ENCODE measurements around the gene ATF5. TPM values are rescaled to one million over a fixed set of nuclear protein-coding genes. Genes with fewer than 3 reads are reported as not detected.

The ATF5 gene
- total and polyA plus RNA-seq, 2 experiments from 2014 or later = 23.8 to 34.4 TPM

DNA sequence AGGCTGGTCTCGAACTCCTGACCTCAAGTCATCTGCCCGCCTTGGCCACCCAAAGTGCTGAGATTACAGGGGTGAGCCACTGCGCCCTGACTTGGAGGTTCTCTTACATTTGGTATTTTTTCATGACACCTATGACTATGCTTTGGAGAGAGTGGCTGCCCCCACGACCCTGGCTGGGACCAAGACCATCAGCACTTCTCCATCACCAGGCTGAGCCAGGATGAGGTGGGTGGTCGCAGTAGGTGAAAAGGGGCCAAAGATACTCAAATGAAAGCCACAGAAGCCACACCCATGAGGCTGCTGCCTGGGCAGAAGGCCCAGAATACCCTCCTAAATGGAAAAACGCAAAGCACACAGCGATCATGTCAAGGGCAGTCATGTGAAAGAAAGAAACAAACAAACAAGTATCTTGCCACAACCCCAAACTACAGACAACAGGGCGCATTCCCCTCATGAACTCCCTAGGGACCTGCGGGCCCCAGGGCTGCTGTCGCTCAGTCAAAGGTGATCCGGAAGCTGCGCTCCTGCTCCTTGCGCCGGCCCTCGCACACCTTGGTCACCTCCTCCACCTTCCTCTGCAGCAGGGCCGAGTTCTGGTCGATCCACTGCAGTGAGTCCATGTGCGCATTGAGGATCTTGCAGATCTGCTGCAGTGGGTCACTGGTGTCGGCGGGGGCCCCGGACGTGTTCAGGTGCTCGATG lies 21.1 kb upstream of the ATF5 start:
- no peak for DNase-seq (ENCODE audit: low spot score)
- Histone ChIP-seq H2AFZ (no peak overlapping the region), H3K27me3 (no peaks in the 10 kb centered on the region), H3K27ac (no peak overlapping the region), H3K36me3 (replicated peaks; ENCODE audit: insufficient read depth, low read depth) (no peaks in the 10 kb centered on the region), H3K4me3 (no peak overlapping the region), H4K20me1 (ENCODE audit: insufficient read depth, poor library complexity, severe bottlenecking) (no peaks in the 10 kb centered on the region), H3K79me2 (no peaks in the 10 kb centered on the region), H3K9me2 (replicated peaks; ENCODE audit: insufficient read depth) (no peaks in the 10 kb centered on the region), H3K9me3 (ENCODE audit: low read depth) (no peaks in the 10 kb centered on the region), H3K4me2 (no peak overlapping the region), H3K4me1 (ENCODE audit: insufficient read depth) (peaks cover 3% of the 10 kb centered on the region)
- over 99% methylated on average over 23 of the region's 23 CpGs for WGBS (ENCODE audit: low lambda C conversion rate, missing lambda C conversion rate)
- no peak for TF ChIP-seq EZH2 (IDR thresholded peaks at IDR 0.05; ENCODE audit: borderline replicate concordance)
- TF ChIP-seq, protein P1, sequence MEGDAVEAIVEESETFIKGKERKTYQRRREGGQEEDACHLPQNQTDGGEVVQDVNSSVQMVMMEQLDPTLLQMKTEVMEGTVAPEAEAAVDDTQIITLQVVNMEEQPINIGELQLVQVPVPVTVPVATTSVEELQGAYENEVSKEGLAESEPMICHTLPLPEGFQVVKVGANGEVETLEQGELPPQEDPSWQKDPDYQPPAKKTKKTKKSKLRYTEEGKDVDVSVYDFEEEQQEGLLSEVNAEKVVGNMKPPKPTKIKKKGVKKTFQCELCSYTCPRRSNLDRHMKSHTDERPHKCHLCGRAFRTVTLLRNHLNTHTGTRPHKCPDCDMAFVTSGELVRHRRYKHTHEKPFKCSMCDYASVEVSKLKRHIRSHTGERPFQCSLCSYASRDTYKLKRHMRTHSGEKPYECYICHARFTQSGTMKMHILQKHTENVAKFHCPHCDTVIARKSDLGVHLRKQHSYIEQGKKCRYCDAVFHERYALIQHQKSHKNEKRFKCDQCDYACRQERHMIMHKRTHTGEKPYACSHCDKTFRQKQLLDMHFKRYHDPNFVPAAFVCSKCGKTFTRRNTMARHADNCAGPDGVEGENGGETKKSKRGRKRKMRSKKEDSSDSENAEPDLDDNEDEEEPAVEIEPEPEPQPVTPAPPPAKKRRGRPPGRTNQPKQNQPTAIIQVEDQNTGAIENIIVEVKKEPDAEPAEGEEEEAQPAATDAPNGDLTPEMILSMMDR (IDR thresholded peaks at IDR 0.05; ENCODE audit: poor library complexity) = no peak
- TF ChIP-seq EZH2phosphoT487 (IDR thresholded peaks at IDR 0.05; ENCODE audit: low read depth, severe bottlenecking, unreplicated experiment) = no peak

DNA sequence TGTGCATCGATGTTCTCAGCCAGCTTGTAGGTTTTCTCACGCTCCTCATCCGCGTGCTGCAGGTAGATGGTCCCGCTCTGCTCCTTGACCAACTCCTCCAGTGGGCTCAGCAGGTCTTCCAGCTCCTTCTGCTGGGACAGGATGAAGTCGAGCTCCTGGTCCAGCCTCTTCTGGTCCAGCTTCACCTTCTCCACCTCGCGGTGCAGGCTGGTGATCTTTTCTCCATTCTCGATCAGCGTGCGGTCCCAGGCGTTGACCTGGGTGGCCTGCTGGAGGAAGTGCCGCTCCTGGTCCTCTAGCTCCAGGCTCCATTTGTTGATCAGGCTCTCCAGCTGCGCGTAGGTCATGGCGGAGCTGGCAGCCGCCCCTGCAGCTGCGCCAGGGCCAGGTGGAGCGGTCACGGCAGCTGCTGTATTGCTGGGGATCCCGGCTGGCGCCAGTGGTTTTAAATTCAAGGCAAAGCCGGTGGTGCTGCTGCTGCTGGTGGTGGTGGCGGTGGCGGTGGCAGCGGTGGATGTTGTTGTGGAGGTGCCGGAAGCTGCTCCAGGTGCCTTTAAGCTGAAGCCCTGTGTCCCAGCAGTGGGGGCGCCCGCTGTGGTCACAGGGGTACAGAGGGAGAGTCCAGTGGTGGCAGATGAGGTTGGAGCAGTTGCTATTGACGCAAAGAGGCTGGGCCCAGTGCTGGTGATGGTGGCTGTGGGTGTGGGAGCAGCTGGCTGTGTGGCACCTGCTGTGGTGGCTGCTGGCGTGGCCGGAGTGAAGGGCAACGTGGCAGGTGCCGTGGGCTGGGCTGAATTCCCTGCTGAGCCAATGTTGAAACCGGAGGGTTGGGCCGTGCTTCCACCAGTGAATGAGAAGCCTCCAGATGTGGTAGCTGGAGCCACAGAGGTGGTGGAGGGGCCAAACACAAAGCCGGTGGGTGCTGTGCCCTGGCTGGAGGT lies 20.3 kb upstream of the ATF5 start:
- H3K4me3 ChIP-seq = no peak overlapping the region
- TF ChIP-seq EZH2phosphoT487 (IDR thresholded peaks at IDR 0.05; ENCODE audit: low read depth, severe bottlenecking, unreplicated experiment) (no peak), EZH2 (IDR thresholded peaks at IDR 0.05; ENCODE audit: borderline replicate concordance) (no peak)
- TF ChIP-seq, protein P1 (IDR thresholded peaks at IDR 0.05; ENCODE audit: poor library complexity) = no peak
- no peaks in the 10 kb centered on the region for H3K9me2 ChIP-seq (replicated peaks; ENCODE audit: insufficient read depth)
- no peaks in the 10 kb centered on the region for H3K79me2 ChIP-seq
- no peaks in the 10 kb centered on the region for H3K27me3 ChIP-seq
- no peaks in the 10 kb centered on the region for H4K20me1 ChIP-seq (ENCODE audit: insufficient read depth, poor library complexity, severe bottlenecking)
- peaks cover 10% of the 10 kb centered on the region for H3K4me1 ChIP-seq (ENCODE audit: insufficient read depth)
- H2AFZ ChIP-seq = no peak overlapping the region
- no peak for DNase-seq (ENCODE audit: low spot score)
- no peaks in the 10 kb centered on the region for H3K9me3 ChIP-seq (ENCODE audit: low read depth)
- no peak overlapping the region for H3K4me2 ChIP-seq
- WGBS (ENCODE audit: low lambda C conversion rate, missing lambda C conversion rate) = 97% methylated on average over 37 of the region's 37 CpGs
- H3K36me3 ChIP-seq (replicated peaks; ENCODE audit: insufficient read depth, low read depth) = no peaks in the 10 kb centered on the region
- no peak overlapping the region for H3K27ac ChIP-seq

DNA sequence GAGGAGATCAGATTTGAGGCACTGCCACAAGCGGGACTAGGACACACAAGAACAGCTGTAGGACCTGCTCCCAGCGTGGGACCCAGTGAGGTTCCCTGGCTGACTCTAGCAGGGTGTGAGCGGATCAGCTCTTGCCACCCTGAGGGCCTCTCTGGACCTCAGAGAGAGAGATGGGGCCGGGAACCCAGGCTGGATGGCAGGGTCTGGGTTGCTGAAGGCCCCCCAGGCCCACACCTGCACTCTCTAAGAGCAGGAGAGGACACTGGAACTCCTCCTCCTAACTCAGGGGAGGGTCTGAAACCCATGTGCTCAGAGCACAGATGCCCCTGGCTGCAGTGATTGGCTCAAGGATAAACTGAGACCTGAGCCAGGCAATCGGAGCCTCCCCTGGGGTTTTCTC lies 18.8 kb upstream of the ATF5 start:
- no peaks in the 10 kb centered on the region for H3K36me3 ChIP-seq (replicated peaks; ENCODE audit: insufficient read depth, low read depth)
- no peak overlapping the region for H3K27ac ChIP-seq

More for the DNA sequence above, 18.8 kb upstream of the ATF5 start:
- Histone ChIP-seq H3K79me2 (no peaks in the 10 kb centered on the region), H4K20me1 (ENCODE audit: insufficient read depth, poor library complexity, severe bottlenecking) (no peaks in the 10 kb centered on the region), H3K4me3 (no peak overlapping the region), H2AFZ (no peak overlapping the region), H3K9me2 (replicated peaks; ENCODE audit: insufficient read depth) (no peaks in the 10 kb centered on the region), H3K4me2 (no peak overlapping the region), H3K4me1 (ENCODE audit: insufficient read depth) (peaks cover 10% of the 10 kb centered on the region), H3K9me3 (ENCODE audit: low read depth) (no peaks in the 10 kb centered on the region), H3K27me3 (no peaks in the 10 kb centered on the region)
- TF ChIP-seq EZH2phosphoT487 (IDR thresholded peaks at IDR 0.05; ENCODE audit: low read depth, severe bottlenecking, unreplicated experiment) (no peak), EZH2 (IDR thresholded peaks at IDR 0.05; ENCODE audit: borderline replicate concordance) (no peak)
- TF ChIP-seq, protein P1 (IDR thresholded peaks at IDR 0.05; ENCODE audit: poor library complexity) = no peak
- 93% methylated on average over 5 of the region's 5 CpGs for WGBS (ENCODE audit: low lambda C conversion rate, missing lambda C conversion rate)
- DNase-seq (ENCODE audit: low spot score) = no peak
